SK-N-SH (cell line): Measurements from ENCODE around the gene CFAP97D1. TPM values are rescaled to one million over a fixed set of nuclear protein-coding genes. Genes with fewer than 3 reads are reported as not detected.

Source experiments
- CTCF ChIA-PET: fragments of 300-600, 350-600 bp; formaldehyde crosslinking; extraction: SDS; loops from one replicate; lab custom pipeline; 2021; lab: Yijun Ruan, JAX
- POLR2A ChIA-PET: fragments of 350-600 bp; sonication (Branson Sonifier 250); formaldehyde crosslinking; extraction: SDS; loops from one replicate; lab custom pipeline; 2020; ENCODE audit warnings: antibody characterized with exemption, inconsistent platforms; lab: Yijun Ruan, JAX
- DNase-seq: peaks from one replicate; pipeline ENCODE4 v3.0.0; 2012
- H2AFZ ChIP-seq: fragments of 200-600 bp; sonication (generic); 2 replicates; pipeline ENCODE4 v1.8.1; 2016; ENCODE audit warnings: antibody characterized with exemption, mild to moderate bottlenecking, low read depth
- H3F3A ChIP-seq: fragments of 200-600 bp; sonication (generic); replicated peaks from 2 replicates; pipeline ENCODE3; 2016; ENCODE audit warnings: antibody characterized with exemption, mild to moderate bottlenecking; ENCODE audit not compliant: insufficient read depth
- H3K27ac ChIP-seq, 2 experiments: fragments of 200-500 bp in 1 of 2; fragments of 200-600 bp in 1 of 2; sonication (Bioruptor generic) in 1 of 2; sonication (generic), shearing (Covaris generic) in 1 of 2; 2 replicates each; pipeline versions ENCODE4 v1.5.1 to v1.6.1; 2014 to 2016; ENCODE audit warnings: low read depth in 2 of 2, inconsistent platforms in 1 of 2, low read length in 1 of 2, mild to moderate bottlenecking in 1 of 2, mixed read lengths in 1 of 2
- H3K27me3 ChIP-seq: fragments of 200-600 bp; sonication (generic), shearing (Covaris generic); 2 replicates; pipeline ENCODE4 v1.6.1; 2016; ENCODE audit warnings: mixed run types; ENCODE audit not compliant: insufficient read depth
- H3K36me3 ChIP-seq, 2 experiments: fragments of 200-500 bp in 1 of 2; fragments of 200-600 bp in 1 of 2; sonication (Bioruptor generic) in 1 of 2; sonication (generic) in 1 of 2; replicated peaks in 1 of 2; 2 replicates each; pipeline versions ENCODE3 to v1.5.1; 2014 to 2016; ENCODE audit warnings: low read length in 1 of 2, mild to moderate bottlenecking in 1 of 2; ENCODE audit not compliant: insufficient read depth in 2 of 2, control insufficient read depth in 1 of 2
- H3K4me1 ChIP-seq, 2 experiments: fragments of 200-500 bp in 1 of 2; fragments of 200-600 bp in 1 of 2; sonication (Bioruptor generic) in 1 of 2; sonication (generic), shearing (Covaris generic) in 1 of 2; 2 replicates each; pipeline versions ENCODE4 v1.5.1 to v1.6.1; 2014 to 2016; ENCODE audit warnings: low read depth in 1 of 2, low read length in 1 of 2, mixed run types in 1 of 2; ENCODE audit not compliant: insufficient read depth in 2 of 2, control insufficient read depth in 1 of 2
- H3K4me2 ChIP-seq: fragments of 200-600 bp; sonication (generic), shearing (Covaris generic); 2 replicates; pipeline ENCODE4 v1.6.1; 2017; ENCODE audit warnings: mixed run types
- H3K4me3 ChIP-seq, 2 experiments: fragments of 200-500 bp in 1 of 2; fragments of 200-600 bp in 1 of 2; sonication (Bioruptor generic) in 1 of 2; sonication (generic), shearing (Covaris generic) in 1 of 2; 2 replicates each; pipeline versions ENCODE4 v1.5.1 to v1.8.1; 2014 to 2016; ENCODE audit warnings: low read depth in 2 of 2, inconsistent platforms in 1 of 2, low read length in 1 of 2, mild to moderate bottlenecking in 1 of 2, mixed read lengths in 1 of 2, moderate library complexity in 1 of 2
- H3K79me2 ChIP-seq: fragments of 200-600 bp; sonication (generic); 2 replicates; pipeline ENCODE4 v1.8.1; 2017; ENCODE audit warnings: mild to moderate bottlenecking; ENCODE audit not compliant: insufficient read depth
- H3K9ac ChIP-seq: fragments of 200-600 bp; sonication (generic); 2 replicates; pipeline ENCODE4 v1.6.1; 2017; ENCODE audit warnings: mixed run types
- H3K9me2 ChIP-seq: fragments of 200-600 bp; sonication (generic); 2 replicates; pipeline ENCODE4 v1.6.1; 2017; ENCODE audit warnings: mixed run types
- H3K9me3 ChIP-seq: fragments of 200-600 bp; sonication (generic); 2 replicates; pipeline ENCODE4 v1.6.1; 2017; ENCODE audit warnings: mixed run types, mild to moderate bottlenecking, moderate library complexity
- H4K20me1 ChIP-seq: fragments of 200-600 bp; sonication (generic); 2 replicates; pipeline ENCODE4 v1.6.1; 2017; ENCODE audit warnings: mild to moderate bottlenecking, mixed run types; ENCODE audit not compliant: insufficient read depth
- FOSL2 ChIP-seq: IDR thresholded peaks from 2 replicates; pipeline ENCODE4 v1.4.0; 2012; ENCODE audit warnings: low read depth, mild to moderate bottlenecking, moderate library complexity, borderline replicate concordance
- JUND ChIP-seq: IDR thresholded peaks from 2 replicates; pipeline ENCODE4 v1.4.0; 2012
- NFIC ChIP-seq: IDR thresholded peaks from 2 replicates; pipeline ENCODE4 v1.4.0; 2012; ENCODE audit warnings: borderline replicate concordance
- RXRA ChIP-seq: IDR thresholded peaks from 2 replicates; pipeline ENCODE4 v1.4.0; 2012; ENCODE audit warnings: low read depth, mild to moderate bottlenecking, borderline replicate concordance
- SMC3 ChIP-seq: IDR thresholded peaks from 2 replicates; pipeline ENCODE4 v1.6.1; 2012; ENCODE audit warnings: low read depth, low read length, improper control_type of control experiment
- TCF12 ChIP-seq: IDR thresholded peaks from 2 replicates; pipeline ENCODE4 v1.4.0; 2012
- TEAD4 ChIP-seq: IDR thresholded peaks from 2 replicates; pipeline ENCODE4 v1.4.0; 2012; ENCODE audit warnings: mild to moderate bottlenecking, borderline replicate concordance; ENCODE audit not compliant: insufficient read depth
- WGBS: methylation state at CpG from one replicate; pipeline ENCODE4 v1.1.6; 2017; ENCODE audit warnings: low lambda C conversion rate; 5-methylcytosine and 5-hydroxymethylcytosine counted together
- polyA plus RNA-seq, 3 experiments: library from polyadenylated mRNA; depleted of rRNA; stranded (reverse); fragments of >200 nt; gene quantifications; 2 replicates each; pipeline ENCODE4 v1.2.3, GENCODE V29; 2012
- TF ChIP-seq, protein P1 (sequence below): IDR thresholded peaks from 2 replicates; pipeline ENCODE4 v1.4.0; 2012; ENCODE audit warnings: low read depth, borderline replicate concordance
- TF ChIP-seq, protein P2 (sequence below): fragments of 150-350 bp; IDR thresholded peaks from 2 replicates; pipeline ENCODE4 v1.6.1; 2016; ENCODE audit warnings: mild to moderate bottlenecking, low read depth, low read length
- TF ChIP-seq, protein P3 (sequence below): IDR thresholded peaks from 2 replicates; pipeline ENCODE4; 2012

CFAP97D1 gene
- polyA plus RNA-seq, 1 of the 3 experiments (the other 2 are of a cell fraction) = 0.02 TPM

DNA sequence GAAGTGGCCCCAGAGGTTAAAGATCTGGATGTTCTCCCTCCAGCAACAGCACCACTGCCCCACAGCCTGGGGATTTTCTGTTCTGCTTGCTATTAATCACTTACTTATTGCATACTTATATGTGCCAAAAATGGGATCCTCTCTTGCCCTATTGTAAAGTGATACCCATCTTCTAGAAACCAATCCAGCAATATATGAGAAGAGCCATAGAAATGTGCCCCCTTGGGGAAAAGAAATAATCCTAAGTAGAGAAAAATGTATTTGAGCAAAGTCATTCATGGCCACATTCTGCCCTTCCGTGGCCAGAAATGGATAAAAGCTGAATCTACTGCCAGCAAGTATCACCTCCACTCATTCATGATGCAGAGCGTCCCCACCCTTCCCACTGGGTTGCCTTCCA is 42.5 kb upstream of the CFAP97D1 start:
- no peaks in the 10 kb centered on the region for H3K79me2 ChIP-seq
- no peaks in the 10 kb centered on the region for H3K27me3 ChIP-seq
- no peaks in the 10 kb centered on the region for H3K36me3 ChIP-seq
- POLR2A ChIA-PET = no interaction called here
- no peak overlapping the region for H3K4me2 ChIP-seq
- no peak overlapping the region for H2AFZ ChIP-seq
- DNase-seq = no peak
- H3K4me1 ChIP-seq = peaks cover 0 to 15% of the 10 kb centered on the region in 2 experiments; a peak in 2 of 4 replicates
- TF ChIP-seq, protein P1, sequence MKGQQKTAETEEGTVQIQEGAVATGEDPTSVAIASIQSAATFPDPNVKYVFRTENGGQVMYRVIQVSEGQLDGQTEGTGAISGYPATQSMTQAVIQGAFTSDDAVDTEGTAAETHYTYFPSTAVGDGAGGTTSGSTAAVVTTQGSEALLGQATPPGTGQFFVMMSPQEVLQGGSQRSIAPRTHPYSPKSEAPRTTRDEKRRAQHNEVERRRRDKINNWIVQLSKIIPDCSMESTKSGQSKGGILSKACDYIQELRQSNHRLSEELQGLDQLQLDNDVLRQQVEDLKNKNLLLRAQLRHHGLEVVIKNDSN = no peak
- no peak overlapping the region for H3K27ac ChIP-seq
- no peak overlapping the region for H3K4me3 ChIP-seq
- no peaks in the 10 kb centered on the region for H3K9me2 ChIP-seq
- no peaks in the 10 kb centered on the region for H4K20me1 ChIP-seq
- no peak overlapping the region for H3K9ac ChIP-seq
- CTCF ChIA-PET = interaction anchor here (1.0 to 9.4 kb wide), 3 partner anchors 23 to 161 kb away, joined by 3 to 54 read pairs (median 4); partner anchors contain the start of gene SOST
- H3F3A ChIP-seq = peaks cover 10% of the 10 kb centered on the region
- 96% methylated on average over 2 of the region's 2 CpGs for WGBS
- H3K9me3 ChIP-seq = no peaks in the 10 kb centered on the region

DNA sequence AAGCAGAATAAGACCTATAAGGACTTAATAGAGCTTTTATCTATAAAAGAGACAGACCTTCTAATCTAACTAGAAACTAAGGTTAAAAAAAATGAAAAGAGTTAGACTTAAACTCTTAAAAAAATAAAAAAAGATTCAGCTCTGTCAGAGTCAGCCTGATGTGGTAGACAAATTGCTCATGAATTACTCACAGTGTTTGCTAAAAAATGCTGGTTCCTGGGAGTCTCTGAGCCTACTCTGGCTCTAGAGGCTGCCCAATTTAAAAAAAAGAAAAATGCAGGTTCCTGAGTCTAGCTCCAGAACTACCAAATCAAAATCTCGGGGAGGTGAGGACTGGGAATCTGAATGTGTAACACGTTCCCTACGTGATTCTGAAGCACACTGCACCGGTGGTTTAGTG is 39.7 kb upstream of the CFAP97D1 start:
- TF ChIP-seq, protein P2, sequence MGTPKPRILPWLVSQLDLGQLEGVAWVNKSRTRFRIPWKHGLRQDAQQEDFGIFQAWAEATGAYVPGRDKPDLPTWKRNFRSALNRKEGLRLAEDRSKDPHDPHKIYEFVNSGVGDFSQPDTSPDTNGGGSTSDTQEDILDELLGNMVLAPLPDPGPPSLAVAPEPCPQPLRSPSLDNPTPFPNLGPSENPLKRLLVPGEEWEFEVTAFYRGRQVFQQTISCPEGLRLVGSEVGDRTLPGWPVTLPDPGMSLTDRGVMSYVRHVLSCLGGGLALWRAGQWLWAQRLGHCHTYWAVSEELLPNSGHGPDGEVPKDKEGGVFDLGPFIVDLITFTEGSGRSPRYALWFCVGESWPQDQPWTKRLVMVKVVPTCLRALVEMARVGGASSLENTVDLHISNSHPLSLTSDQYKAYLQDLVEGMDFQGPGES = no peak
- no peak for TF ChIP-seq RXRA
- TF ChIP-seq TCF12 = 0 out of 2 replicates have a peak, but pooled peaks have one; percentile 16
- TF ChIP-seq, protein P3, sequence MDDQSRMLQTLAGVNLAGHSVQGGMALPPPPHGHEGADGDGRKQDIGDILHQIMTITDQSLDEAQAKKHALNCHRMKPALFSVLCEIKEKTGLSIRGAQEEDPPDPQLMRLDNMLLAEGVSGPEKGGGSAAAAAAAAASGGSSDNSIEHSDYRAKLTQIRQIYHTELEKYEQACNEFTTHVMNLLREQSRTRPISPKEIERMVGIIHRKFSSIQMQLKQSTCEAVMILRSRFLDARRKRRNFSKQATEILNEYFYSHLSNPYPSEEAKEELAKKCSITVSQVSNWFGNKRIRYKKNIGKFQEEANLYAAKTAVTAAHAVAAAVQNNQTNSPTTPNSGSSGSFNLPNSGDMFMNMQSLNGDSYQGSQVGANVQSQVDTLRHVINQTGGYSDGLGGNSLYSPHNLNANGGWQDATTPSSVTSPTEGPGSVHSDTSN = peak; percentile 57
- TF ChIP-seq TEAD4 = peak; percentile 39; the same call in 1 of the 2 replicates
- 0 out of 2 replicates have a peak, but pooled peaks have one; percentile 9 for TF ChIP-seq NFIC
- TF ChIP-seq FOSL2 = peak; percentile 77
- peak; percentile 66 for TF ChIP-seq JUND
- no peak for TF ChIP-seq SMC3
- peak overlapping the region; percentile 40; the same call in 1 of the 2 replicates for H3K4me2 ChIP-seq
- POLR2A ChIA-PET = no interaction called here
- CTCF ChIA-PET = interaction anchor here (0.7 to 9.4 kb wide), 3 partner anchors 20 to 66 kb away, joined by 3 to 54 read pairs (median 8); partner anchors contain the start of gene SOST
- no peak overlapping the region for H3K4me3 ChIP-seq
- 74% methylated on average over 4 of the region's 4 CpGs for WGBS
- H3K9ac ChIP-seq = 0 out of 2 replicates have a peak overlapping the region, but pooled peaks have one; percentile 26
- DNase-seq = no peak
- 0 out of 4 replicates have a peak, but pooled peaks cover 0 to 3% of the 10 kb centered on the region in 2 experiments for H3K4me1 ChIP-seq
- peak overlapping the region; percentile 78; the same call in 1 of the 2 replicates for H2AFZ ChIP-seq
- H3K36me3 ChIP-seq = no peaks in the 10 kb centered on the region
- H3K27me3 ChIP-seq = no peaks in the 10 kb centered on the region
- H3K9me3 ChIP-seq = no peaks in the 10 kb centered on the region
- no peaks in the 10 kb centered on the region for H4K20me1 ChIP-seq
- H3K9me2 ChIP-seq = no peaks in the 10 kb centered on the region
- H3K27ac ChIP-seq = peak overlapping the region in 1 of 2 experiments; percentile 61; a peak in 2 of 4 replicates
- no peaks in the 10 kb centered on the region for H3F3A ChIP-seq
- H3K79me2 ChIP-seq = no peaks in the 10 kb centered on the region
